SK-N-SH (cell line): ENCODE measurements around the gene ETDA.
"Not testable (repeated sequence)": the region's sequence is repeated elsewhere in the genome, so short reads cannot be mapped to it uniquely, and the experiment has no call there.

Source experiments
- CTCF ChIP-seq: fragments of 200-600 bp; sonication (generic); IDR thresholded peaks from 2 replicates; pipeline ENCODE4 v1.6.1; 2017; ENCODE audit warnings: antibody characterized with exemption, mild to moderate bottlenecking, moderate library complexity
- EP300 ChIP-seq, 2 experiments: IDR thresholded peaks; 2 replicates each; pipeline versions ENCODE4 v1.4.0 to v1.6.1; 2012; ENCODE audit warnings: borderline replicate concordance in 1 of 2, low read depth in 1 of 2, low read length in 1 of 2
- EZH2phosphoT487 ChIP-seq: fragments of 200-600 bp; sonication (generic); IDR thresholded peaks from 2 replicates; pipeline ENCODE4 v1.6.1; 2017; ENCODE audit warnings: low read depth, mixed run types, mild to moderate bottlenecking, antibody characterized with exemption, moderate library complexity, borderline replicate concordance
- FOXM1 ChIP-seq: IDR thresholded peaks from 2 replicates; pipeline ENCODE4 v1.4.0; 2012; ENCODE audit warnings: low read depth, mild to moderate bottlenecking
- MXI1 ChIP-seq: IDR thresholded peaks from 2 replicates; pipeline ENCODE4 v1.6.1; 2012; ENCODE audit warnings: mild to moderate bottlenecking, low read depth, low read length, improper control_type of control experiment
- POLR2AphosphoS5 ChIP-seq: IDR thresholded peaks from 2 replicates; pipeline ENCODE4 v1.6.1; 2012; ENCODE audit warnings: low read depth, low read length
- RAD21 ChIP-seq: IDR thresholded peaks from 2 replicates; pipeline ENCODE4 v1.6.1; 2012; ENCODE audit warnings: mild to moderate bottlenecking, low read length
- REST ChIP-seq: IDR thresholded peaks from 2 replicates; pipeline ENCODE4 v1.6.1; 2012; ENCODE audit warnings: mild to moderate bottlenecking, low read depth, low read length, moderate library complexity
- RXRA ChIP-seq: IDR thresholded peaks from 2 replicates; pipeline ENCODE4 v1.4.0; 2012; ENCODE audit warnings: low read depth, mild to moderate bottlenecking, borderline replicate concordance
- SIN3A ChIP-seq: IDR thresholded peaks from 2 replicates; pipeline ENCODE4 v1.6.1; 2012; ENCODE audit warnings: low read depth, mild to moderate bottlenecking, low read length, moderate library complexity, borderline replicate concordance

- TF ChIP-seq SIN3A; MXI1; EP300 (IDR thresholded peaks at IDR 0.05; ENCODE audit: borderline replicate concordance in 1 of 2, low read depth in 1 of 2, low read length in 1 of 2); CTCF; EZH2phosphoT487; FOXM1; RXRA; REST; RAD21; POLR2AphosphoS5: not testable (repeated sequence)
Measured at GRCh38 chrX:135260976-135261375, 9.1 kb downstream of the ETDA start.
